Tibial nerve (tissue), 4 donors: Measurements from ENCODE around the gene PCDHGB3.

Experiments
- CTCF ChIP-seq, 5 experiments: fragments of 200-600 bp in 3 of 5; fragments of 450-650 bp in 2 of 5; sonication (generic) in 3 of 5; IDR thresholded peaks; one replicate each; pipeline ENCODE4 v1.5.1; 2016 to 2019; ENCODE audit warnings: antibody characterized with exemption in 5 of 5, mild to moderate bottlenecking in 3 of 5, moderate library complexity in 2 of 5
- EP300 ChIP-seq, 2 donors: sonication (generic); formaldehyde crosslinking; IDR thresholded peaks; one replicate each; pipeline ENCODE4 v1.6.1; 2017; ENCODE audit warnings: antibody characterized with exemption in 2 of 2, mild to moderate bottlenecking in 1 of 2
- POLR2A ChIP-seq, 2 donors: fragments of 450-650 bp; IDR thresholded peaks; one replicate each; pipeline ENCODE4 v1.6.1; 2017; ENCODE audit warnings: antibody characterized with exemption in 2 of 2, mild to moderate bottlenecking in 2 of 2, moderate library complexity in 2 of 2

- TF ChIP-seq CTCF (IDR thresholded peaks at IDR 0.05) (no peak), POLR2A (IDR thresholded peaks at IDR 0.05) (no peak), EP300 (IDR thresholded peaks at IDR 0.05) (no peak)
Measured at GRCh38 chr5:141398608-141399007, 28.6 kb downstream of the PCDHGB3 start.
